Naive thymus-derived CD8-positive, alpha-beta T cell (primary cell): Measurements from ENCODE around the gene IGSF23. TPM values are rescaled to one million over a fixed set of nuclear protein-coding genes. Genes with fewer than 3 reads are reported as not detected.
A peak's percentile ranks its signal among the peaks of the same experiment; 100 is the strongest.

Experiments used
- ATAC-seq, 2 donors: fragments of 150-1000 bp; cut with Tn5 transposase in 1 of 2; sonication (Bioruptor Pico), chemical (Tn5 transposase) in 1 of 2; 1 replicate in 1 of 2; 2 replicates in 1 of 2; pipeline ENCODE4 v1.10.0; 2021; ENCODE audit warnings: mild to moderate bottlenecking in 2 of 2, moderate library complexity in 2 of 2
- POLR2A ChIA-PET: fragments of 350-600 bp; sonication (Branson Sonifier 250); formaldehyde crosslinking; loops from one replicate; lab custom pipeline; 2021; ENCODE audit warnings: antibody characterized with exemption; lab: Charles Lee
- DNase-seq, 10 donors: peaks; one replicate each; pipeline versions ENCODE4 v3.0.0 to v3.0.0-alpha.2; 2020 to 2022
- H3K27ac Mint-ChIP-seq, 10 donors: one replicate each; pipeline ENCODE4 v1.8.0; 2020 to 2022; ENCODE audit warnings: mild to moderate bottlenecking in 10 of 10, mixed read lengths in 10 of 10, moderate library complexity in 4 of 10, inconsistent platforms in 1 of 10
- H3K27me3 Mint-ChIP-seq, 5 donors: one replicate each; pipeline ENCODE4 v1.8.0; 2021 to 2022; ENCODE audit warnings: mixed read lengths in 5 of 5
- H3K36me3 Mint-ChIP-seq, 3 donors: one replicate each; pipeline ENCODE4 v1.8.0; 2020 to 2022; ENCODE audit warnings: mixed read lengths in 3 of 3, mild to moderate bottlenecking in 2 of 3, inconsistent platforms in 1 of 3
- H3K4me1 Mint-ChIP-seq, 4 donors: one replicate each; pipeline ENCODE4 v1.8.0; 2021 to 2022; ENCODE audit warnings: mixed read lengths in 4 of 4
- H3K4me3 Mint-ChIP-seq, 10 donors: one replicate each; pipeline ENCODE4 v1.8.0; 2020 to 2022; ENCODE audit warnings: mild to moderate bottlenecking in 10 of 10, mixed read lengths in 10 of 10, moderate library complexity in 6 of 10, inconsistent platforms in 1 of 10
- H3K9me3 Mint-ChIP-seq, 9 donors: one replicate each; pipeline ENCODE4 v1.8.0; 2020 to 2022; ENCODE audit warnings: mixed read lengths in 9 of 9, mild to moderate bottlenecking in 3 of 9, inconsistent platforms in 1 of 9, moderate library complexity in 1 of 9
- polyA plus RNA-seq, 3 donors: library from polyadenylated mRNA; unstranded; fragments of 300-500 nt; fragmentation: Illumina TruSeq; gene quantifications; one replicate each; pipeline ENCODE4 v1.2.3, GENCODE V29; 2021
- total RNA-seq, 8 experiments: library from RNA in 2 of 8; stranded (reverse) in 2 of 8; gene quantifications; one replicate each; pipeline ENCODE4 v1.2.3 and lab custom pipeline; 2021 to 2026

The IGSF23 gene
- total and polyA plus RNA-seq, 5 experiments from 2014 or later = not detected

DNA sequence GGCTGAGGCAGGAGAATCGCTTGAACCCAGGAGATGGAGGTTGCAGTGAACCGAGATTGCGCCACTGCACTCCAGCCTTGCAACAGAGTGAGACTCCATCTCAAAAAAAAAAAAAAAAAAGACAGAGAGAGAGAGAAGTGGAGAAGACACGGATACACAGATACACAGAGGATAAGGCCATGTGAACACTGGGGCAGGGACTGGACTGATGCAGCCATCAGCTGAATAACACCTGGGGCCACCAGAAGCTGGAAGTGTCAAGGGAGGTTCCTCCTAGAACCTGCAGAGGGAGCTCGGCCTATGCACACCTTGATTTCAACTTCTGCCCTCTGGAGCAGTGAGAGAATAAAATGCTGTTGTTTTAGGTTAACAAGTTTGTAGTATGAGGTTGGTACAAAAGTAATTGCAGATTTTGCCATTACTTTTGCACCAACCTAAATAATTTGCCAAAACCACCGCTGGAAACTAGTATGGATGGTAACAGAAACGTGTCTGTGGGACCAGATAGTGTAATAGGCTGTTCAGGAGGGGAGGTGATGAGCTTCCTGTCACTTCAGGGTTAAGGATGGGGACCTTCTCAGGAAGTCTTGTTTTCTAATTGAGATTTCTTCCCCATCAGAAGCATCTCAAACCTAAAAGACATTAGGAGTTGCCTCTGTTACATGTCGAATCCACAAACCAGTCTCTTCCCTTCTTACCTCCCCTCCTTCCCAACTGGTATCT lies 36.4 kb upstream of the IGSF23 start:
- H3K27me3 Mint-ChIP-seq = peaks cover 2 to 13% (median 8%) of the 10 kb centered on the region in 5 donors
- peaks cover 0 to 16% (median 0%) of the 10 kb centered on the region in 9 donors for H3K9me3 Mint-ChIP-seq
- H3K4me3 Mint-ChIP-seq = no peak overlapping the region
- POLR2A ChIA-PET = no interaction called here
- H3K4me1 Mint-ChIP-seq = no peaks in the 10 kb centered on the region
- DNase-seq (peak in 3 of 10 donors; percentile 5 to 27 (median 21)), ATAC-seq (no peak)
- no peak overlapping the region for H3K27ac Mint-ChIP-seq
- H3K36me3 Mint-ChIP-seq = peaks cover 0 to 2% (median 0%) of the 10 kb centered on the region in 3 donors

DNA sequence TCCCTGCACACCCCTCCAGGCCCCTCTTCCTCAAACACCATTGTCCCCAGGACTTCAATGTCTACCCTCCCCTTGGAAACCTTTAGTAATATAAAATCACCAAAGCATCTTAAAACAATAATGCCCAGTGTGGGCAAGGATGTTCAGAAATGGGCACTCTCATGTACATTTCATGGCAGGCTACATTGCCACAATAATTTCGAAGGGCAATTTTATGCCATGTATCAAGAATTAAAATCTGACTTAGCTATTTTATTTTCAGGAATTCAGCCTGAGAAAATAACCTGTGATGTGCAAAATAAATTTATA lies 35.8 kb upstream of the IGSF23 start:
- ATAC-seq (no peak), DNase-seq (no peak)
- Mint-ChIP-seq H3K36me3 (peaks cover 0 to 2% (median 2%) of the 10 kb centered on the region in 3 donors), H3K9me3 (peaks cover 0 to 18% (median 0%) of the 10 kb centered on the region in 9 donors), H3K4me3 (no peak overlapping the region), H3K4me1 (no peaks in the 10 kb centered on the region), H3K27ac (no peak overlapping the region), H3K27me3 (peaks cover 2 to 17% (median 11%) of the 10 kb centered on the region in 5 donors)
- POLR2A ChIA-PET = no interaction called here

DNA sequence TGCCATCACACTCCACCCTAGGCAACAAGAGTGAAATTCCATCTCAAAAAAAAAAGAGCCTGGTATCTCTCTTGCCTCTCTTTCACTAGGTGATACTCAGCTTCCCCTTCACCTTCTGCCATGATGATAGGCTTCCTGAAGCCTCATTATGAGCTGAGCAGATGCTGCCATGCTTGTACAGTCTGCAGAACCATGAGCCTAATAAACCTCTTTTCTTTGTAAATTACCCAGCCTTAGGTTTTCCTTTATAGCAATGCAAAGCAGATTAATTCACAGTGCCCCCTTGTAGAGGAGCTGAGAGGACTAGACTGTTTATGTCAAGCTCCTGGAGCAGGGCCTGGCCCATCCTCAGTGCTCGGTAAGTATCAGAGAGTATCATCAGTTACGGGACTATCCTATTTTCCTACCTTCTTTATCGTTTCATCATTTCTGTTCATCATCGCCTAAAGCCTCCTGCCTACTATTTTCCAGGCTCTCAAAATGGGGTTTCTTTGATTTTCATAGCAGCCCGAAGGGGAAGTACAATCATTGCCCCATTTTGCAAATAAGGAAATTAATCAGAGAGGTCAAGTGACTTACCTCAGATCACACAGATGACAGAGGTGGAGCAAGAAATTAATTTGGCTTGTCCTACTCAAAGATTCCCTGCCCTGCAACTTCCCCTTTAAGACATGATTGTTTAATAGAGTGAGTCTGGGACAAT lies 33.5 kb upstream of the IGSF23 start:
- Mint-ChIP-seq H3K9me3 (peaks cover 0 to 25% (median 0%) of the 10 kb centered on the region in 9 donors), H3K27ac (no peak overlapping the region), H3K27me3 (peaks cover 2 to 21% (median 18%) of the 10 kb centered on the region in 5 donors), H3K4me3 (no peak overlapping the region), H3K4me1 (no peaks in the 10 kb centered on the region), H3K36me3 (peaks cover 0 to 2% (median 2%) of the 10 kb centered on the region in 3 donors)
- no peak for ATAC-seq
- DNase-seq = no peak
- POLR2A ChIA-PET = no interaction called here

DNA sequence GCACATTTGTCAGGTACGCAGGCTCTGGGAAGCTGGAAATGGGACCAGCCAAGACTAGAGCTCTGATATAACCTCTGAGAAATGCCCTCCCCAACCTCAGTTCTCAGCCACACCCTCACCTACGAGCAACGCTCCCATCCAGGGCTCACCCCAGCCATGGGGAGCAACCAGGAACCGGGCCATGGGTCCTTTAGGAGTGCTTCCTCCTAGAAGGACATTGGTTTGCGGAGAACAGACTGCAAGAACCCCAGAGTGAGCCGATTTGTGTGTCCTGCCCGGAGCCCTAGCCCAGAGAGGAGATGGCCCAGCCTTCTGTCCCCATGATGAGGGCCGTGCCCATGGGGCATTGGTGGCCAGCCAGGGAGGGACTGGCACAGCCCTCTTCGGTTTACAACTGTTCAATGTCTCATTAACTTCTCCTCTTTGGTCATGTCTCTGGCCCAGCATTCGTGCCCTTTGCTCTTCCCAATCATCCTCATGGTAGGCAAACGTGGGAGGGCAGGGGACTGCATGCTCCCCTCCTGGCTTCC lies 32.9 kb upstream of the IGSF23 start:
- POLR2A ChIA-PET = no interaction called here
- Mint-ChIP-seq H3K27ac (no peak overlapping the region), H3K4me3 (no peak overlapping the region), H3K4me1 (no peaks in the 10 kb centered on the region), H3K9me3 (peaks cover 0 to 21% (median 0%) of the 10 kb centered on the region in 9 donors), H3K36me3 (peaks cover 0 to 2% (median 2%) of the 10 kb centered on the region in 3 donors), H3K27me3 (peaks cover 1 to 20% (median 15%) of the 10 kb centered on the region in 5 donors)
- DNase-seq = no peak
- no peak for ATAC-seq

DNA sequence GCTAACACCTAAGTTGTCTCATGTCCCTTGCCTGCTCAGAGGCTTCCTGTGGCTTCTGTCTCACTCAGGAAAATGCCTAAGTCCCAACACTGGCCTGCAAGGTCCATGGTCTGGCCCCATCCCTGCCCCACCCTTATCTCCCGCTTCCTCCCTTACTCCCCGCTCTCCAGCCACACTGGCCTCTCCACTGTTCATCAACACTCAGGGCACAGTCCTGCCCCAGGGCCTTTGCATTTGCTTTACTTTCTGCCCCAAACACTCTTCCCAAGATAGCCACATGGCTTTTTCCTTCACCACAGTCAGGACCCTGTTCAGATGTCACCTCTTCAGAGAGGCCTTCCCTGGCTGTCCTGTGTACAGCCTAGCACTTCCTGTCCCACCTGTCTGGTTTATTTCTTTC lies 32.1 kb upstream of the IGSF23 start:
- peaks cover 0 to 2% (median 2%) of the 10 kb centered on the region in 3 donors for H3K36me3 Mint-ChIP-seq
- H3K27me3 Mint-ChIP-seq = peaks cover 0 to 20% (median 15%) of the 10 kb centered on the region in 5 donors
- DNase-seq (no peak), ATAC-seq (no peak)
- no peak overlapping the region for H3K27ac Mint-ChIP-seq
- POLR2A ChIA-PET = no interaction called here
- peaks cover 0 to 24% (median 0%) of the 10 kb centered on the region in 9 donors for H3K9me3 Mint-ChIP-seq
- no peak overlapping the region for H3K4me3 Mint-ChIP-seq
- H3K4me1 Mint-ChIP-seq = no peaks in the 10 kb centered on the region

DNA sequence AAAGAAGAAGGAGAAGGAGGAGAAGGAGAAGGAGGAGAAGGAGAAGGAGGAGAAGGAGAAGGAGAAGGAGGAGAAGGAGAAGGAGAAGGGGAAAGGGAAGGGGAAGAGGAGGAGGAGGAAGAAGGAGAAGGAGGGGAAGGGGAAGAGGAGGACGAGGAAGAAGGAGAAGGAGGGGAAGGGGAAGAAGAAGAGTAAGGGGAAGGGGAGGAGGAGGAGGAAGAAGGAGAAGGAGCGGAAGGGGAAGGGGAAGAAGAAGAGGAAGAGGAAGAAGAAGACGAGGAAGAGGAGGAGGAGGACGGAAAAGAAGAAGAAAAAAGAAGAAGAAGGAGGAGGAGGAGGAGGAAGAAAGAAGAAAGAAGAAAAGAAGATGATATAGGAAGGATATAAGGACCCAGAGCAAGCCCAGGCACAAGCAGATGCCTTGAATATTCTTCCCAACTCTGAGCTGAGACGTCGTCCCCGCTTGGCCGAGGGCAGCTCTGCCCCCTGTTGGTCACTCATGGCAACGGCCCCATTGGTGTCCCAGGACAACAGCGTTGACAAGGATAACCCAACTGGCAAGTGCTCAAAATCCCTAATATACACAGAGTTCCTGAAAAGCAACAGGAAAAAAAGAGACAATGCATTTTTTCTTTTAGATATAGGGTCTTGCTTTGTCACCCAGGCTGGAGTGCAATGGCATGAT lies 30.6 kb upstream of the IGSF23 start:
- Mint-ChIP-seq H3K9me3 (peaks cover 0 to 22% (median 1%) of the 10 kb centered on the region in 9 donors), H3K36me3 (peaks cover 2 to 4% (median 2%) of the 10 kb centered on the region in 3 donors), H3K27me3 (peaks cover 0 to 20% (median 15%) of the 10 kb centered on the region in 5 donors), H3K4me1 (no peaks in the 10 kb centered on the region), H3K4me3 (no peak overlapping the region), H3K27ac (peak overlapping the region in 1 of 10 donors; percentile 38)
- ATAC-seq = no peak
- POLR2A ChIA-PET = no interaction called here
- DNase-seq = no peak

DNA sequence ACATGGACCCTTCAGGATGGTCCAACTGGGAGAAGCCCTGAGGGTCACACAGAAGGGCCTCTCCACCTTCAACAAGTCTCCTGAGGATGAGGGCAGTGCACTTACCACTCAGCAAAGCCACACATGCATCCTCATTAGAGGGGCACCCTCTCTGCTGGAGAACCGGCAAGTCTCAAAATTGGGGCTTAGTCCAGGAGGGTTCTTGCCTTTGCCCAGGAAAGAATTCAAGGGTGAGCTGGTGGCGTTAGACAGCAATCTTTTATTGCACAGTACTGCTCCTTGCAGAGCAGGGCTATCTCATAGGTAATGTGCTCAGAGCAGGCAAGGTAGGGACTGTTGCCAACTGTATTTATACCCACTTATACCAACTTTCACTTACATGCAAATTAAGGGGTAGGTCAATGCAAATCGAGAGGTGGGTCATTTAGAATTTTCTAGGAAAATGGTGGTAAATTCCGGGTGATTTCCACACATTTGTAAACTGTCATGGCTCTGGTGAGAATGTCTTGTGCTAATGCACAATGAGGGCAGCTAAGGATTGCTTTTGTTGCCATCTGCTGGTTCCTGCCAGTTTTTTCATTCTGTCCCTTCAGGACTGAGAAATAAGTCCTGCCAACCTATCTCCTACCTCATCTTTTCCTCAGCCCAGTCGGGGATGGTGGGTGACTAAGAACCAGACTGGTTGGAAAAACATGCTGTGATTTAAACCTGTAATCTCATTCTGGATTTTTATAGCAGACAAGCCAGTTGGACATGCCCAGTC lies 27.8 kb upstream of the IGSF23 start:
- Mint-ChIP-seq H3K27me3 (peaks cover 0 to 20% (median 12%) of the 10 kb centered on the region in 5 donors), H3K9me3 (peaks cover 0 to 22% (median 4%) of the 10 kb centered on the region in 9 donors), H3K4me1 (peaks cover 0 to 2% (median under 1%) of the 10 kb centered on the region in 4 donors), H3K27ac (no peak overlapping the region), H3K4me3 (no peak overlapping the region), H3K36me3 (peaks cover 2 to 4% (median 2%) of the 10 kb centered on the region in 3 donors)
- ATAC-seq (no peak), DNase-seq (no peak)
- POLR2A ChIA-PET = no interaction called here

DNA sequence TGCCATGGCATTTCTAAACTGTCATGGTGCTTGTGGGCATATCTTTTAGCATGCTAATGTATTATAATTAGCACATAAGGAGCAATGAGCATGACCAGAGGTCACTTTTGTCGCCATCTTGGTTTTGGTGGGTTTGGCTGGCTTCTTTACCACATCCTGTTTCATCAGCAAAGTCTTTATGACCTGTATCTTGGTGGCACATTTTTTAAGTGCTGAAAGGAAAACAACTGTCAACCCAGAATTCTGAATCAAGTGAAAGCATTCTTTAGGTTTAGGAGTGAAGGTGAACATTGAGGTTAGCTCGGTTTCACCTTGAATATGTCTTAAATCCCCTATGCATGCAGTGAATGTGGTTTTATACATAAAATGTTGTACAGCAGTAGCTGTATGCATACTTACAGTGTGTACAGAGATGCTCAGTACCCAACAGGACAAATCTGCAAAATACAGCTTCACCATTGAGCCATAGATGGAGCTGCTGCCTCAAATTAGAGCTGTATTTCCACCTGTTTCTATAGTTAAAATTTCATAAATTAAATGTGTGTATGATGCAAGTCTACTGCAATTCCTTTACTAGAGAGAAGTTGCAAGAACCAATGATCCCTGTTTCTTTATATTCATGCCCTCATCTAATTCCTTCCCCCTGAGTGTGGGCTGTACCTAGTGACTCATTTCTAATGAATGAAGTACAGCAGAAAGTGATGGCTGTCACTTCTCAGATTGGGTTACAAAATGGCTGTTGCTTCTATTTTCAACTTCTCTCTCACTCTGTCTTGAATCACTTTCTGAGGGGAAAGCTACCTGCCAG lies 25.2 kb upstream of the IGSF23 start:
- Mint-ChIP-seq H3K9me3 (peaks cover 0 to 17% (median 4%) of the 10 kb centered on the region in 9 donors), H3K27me3 (peaks cover 1 to 12% (median 6%) of the 10 kb centered on the region in 5 donors), H3K36me3 (peaks cover 0 to 4% (median 0%) of the 10 kb centered on the region in 3 donors), H3K27ac (peak overlapping the region in 1 of 10 donors; percentile 13), H3K4me3 (no peak overlapping the region), H3K4me1 (peaks cover 0 to 2% (median under 1%) of the 10 kb centered on the region in 4 donors)
- DNase-seq (peak in 1 of 10 donors; percentile 14), ATAC-seq (no peak)
- POLR2A ChIA-PET = no interaction called here

DNA sequence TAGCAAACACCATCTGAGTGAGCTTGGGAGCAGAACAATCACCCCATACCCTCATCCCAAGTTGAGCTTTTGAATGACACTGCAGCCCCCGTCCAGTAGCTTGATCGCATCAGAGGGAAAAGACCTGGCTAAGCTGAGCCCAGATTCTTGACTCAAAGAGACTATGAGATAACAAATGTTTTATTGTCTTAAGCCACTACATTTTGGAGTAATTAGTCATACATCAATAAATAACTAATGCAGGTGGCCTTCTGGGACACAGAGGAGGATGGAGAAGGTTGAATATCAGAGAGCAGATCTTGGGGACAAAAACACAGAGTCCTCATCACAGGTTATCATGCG lies 24.6 kb upstream of the IGSF23 start:
- H3K27ac Mint-ChIP-seq = peak overlapping the region in 1 of 10 donors; percentile 13
- H3K27me3 Mint-ChIP-seq = peaks cover 0 to 7% (median 2%) of the 10 kb centered on the region in 5 donors
- no peak for DNase-seq
- POLR2A ChIA-PET = no interaction called here
- peaks cover 0 to 4% (median 0%) of the 10 kb centered on the region in 3 donors for H3K36me3 Mint-ChIP-seq
- no peak overlapping the region for H3K4me3 Mint-ChIP-seq
- H3K4me1 Mint-ChIP-seq = peaks cover 0 to 2% (median under 1%) of the 10 kb centered on the region in 4 donors
- H3K9me3 Mint-ChIP-seq = peaks cover 0 to 17% (median 4%) of the 10 kb centered on the region in 9 donors
- ATAC-seq = no peak

DNA sequence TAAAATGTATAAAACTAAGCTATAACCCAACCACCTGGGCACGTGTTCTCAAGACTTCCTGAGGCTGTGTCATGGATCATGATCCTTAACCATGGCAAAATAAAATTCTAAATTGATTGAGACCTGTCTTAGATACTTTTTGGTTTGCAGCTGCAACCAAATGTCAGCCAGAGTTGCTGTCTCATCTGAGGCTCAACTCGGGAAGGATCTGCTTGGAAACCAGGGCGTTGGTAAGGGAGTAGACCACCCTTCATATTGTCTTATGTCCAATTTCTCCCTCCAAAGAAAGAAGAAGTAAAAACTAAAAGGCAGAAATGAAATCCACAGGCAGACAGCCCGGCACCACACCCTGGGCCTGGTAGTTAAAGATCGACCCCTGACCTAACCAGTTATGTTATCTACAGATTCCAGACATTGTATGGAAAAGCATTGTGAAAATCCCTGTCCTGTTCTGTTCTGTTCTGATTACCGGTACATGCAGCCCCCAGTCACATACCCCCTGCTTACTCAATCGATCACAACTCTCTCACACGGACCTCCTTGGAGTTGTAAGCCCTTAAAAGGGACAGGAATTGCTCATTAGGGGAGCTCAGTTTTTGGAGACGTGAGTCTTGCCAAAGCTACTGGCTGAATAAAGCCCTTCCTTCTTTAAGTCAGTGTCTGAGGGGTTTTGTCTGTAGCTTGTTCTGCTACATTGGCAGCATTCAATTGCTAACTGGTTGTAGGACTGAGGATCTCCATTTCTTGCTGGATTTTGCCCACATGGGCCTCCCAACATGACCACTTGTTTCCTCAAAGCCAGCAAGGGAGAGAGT lies 22.9 kb upstream of the IGSF23 start:
- ATAC-seq (no peak), DNase-seq (no peak)
- Mint-ChIP-seq H3K36me3 (peaks cover 0 to 5% (median 0%) of the 10 kb centered on the region in 3 donors), H3K4me3 (no peak overlapping the region), H3K9me3 (peaks cover 0 to 13% (median 4%) of the 10 kb centered on the region in 9 donors), H3K27me3 (peaks cover 4 to 9% (median 6%) of the 10 kb centered on the region in 5 donors), H3K4me1 (peaks cover 0 to 2% (median under 1%) of the 10 kb centered on the region in 4 donors), H3K27ac (no peak overlapping the region)
- POLR2A ChIA-PET = no interaction called here
